SK-N-MC (cell line): ENCODE measurements around the gene GPR65.

ENCODE experiments used
- EZH2 ChIP-seq: fragments of 200-600 bp; sonication (generic); IDR thresholded peaks from one replicate; pipeline ENCODE4 v1.6.1; 2017; ENCODE audit warnings: antibody characterized with exemption
- FOXP2 ChIP-seq: optimal IDR thresholded peaks from 2 replicates; pipeline ENCODE3; 2011; ENCODE audit warnings: mild to moderate bottlenecking, moderate library complexity; ENCODE audit not compliant: insufficient read depth; ENCODE audit errors: extremely low read length, control extremely low read depth
- POLR2AphosphoS5 ChIP-seq: IDR thresholded peaks from 2 replicates; pipeline ENCODE4 v1.6.1; 2012; ENCODE audit warnings: mild to moderate bottlenecking, low read depth, low read length, borderline replicate concordance

GRCh38 chr14:87966816-87967215 lies 38.1 kb upstream of the GPR65 start:
- TF ChIP-seq EZH2 (no peak), POLR2AphosphoS5 (no peak), FOXP2 (no peak)
